ENCODE data around the gene DNAI2.

- TF ChIP-seq RAD21 (conservative IDR thresholded peaks at IDR 0.05 in 1 of 2, IDR thresholded peaks at IDR 0.05 in 1 of 2) = no peak
- TF ChIP-seq KDM5A (IDR thresholded peaks at IDR 0.05) = no peak
- no peak for TF ChIP-seq CTCF (IDR thresholded peaks at IDR 0.05)
- no peak for TF ChIP-seq ZSCAN20 (CRISPR knock-in tag; IDR thresholded peaks at IDR 0.05)
- TF ChIP-seq ZFP36 (IDR thresholded peaks at IDR 0.05; ENCODE audit: borderline replicate concordance, partially characterized antibody) = no peak
Observed at GRCh38 chr17:74274709-74275340, 791 bp downstream of the DNAI2 start.
